Nephron progenitor cell (in vitro differentiated cells): Measurements from ENCODE around the gene ANKRD33.
A peak's percentile ranks its signal among the peaks of the same experiment; 100 is the strongest.

Experiments used
- DNase-seq: peaks from one replicate; pipeline ENCODE4 v3.0.0; 2021
- H3K27ac Mint-ChIP-seq: 2 replicates; pipeline ENCODE4 v1.8.0; 2021; ENCODE audit warnings: mild to moderate bottlenecking, moderate library complexity, mixed read lengths
- H3K27me3 Mint-ChIP-seq: 2 replicates; pipeline ENCODE4 v1.8.0; 2021; ENCODE audit warnings: mild to moderate bottlenecking, low read depth, mixed read lengths; ENCODE audit not compliant: poor library complexity
- H3K36me3 Mint-ChIP-seq: 2 replicates; pipeline ENCODE4 v1.8.0; 2021; ENCODE audit warnings: low read depth, mixed read lengths
- H3K4me1 Mint-ChIP-seq: 2 replicates; pipeline ENCODE4 v1.8.0; 2021; ENCODE audit warnings: mixed read lengths
- H3K4me3 Mint-ChIP-seq: 2 replicates; pipeline ENCODE4 v1.8.0; 2021; ENCODE audit warnings: mild to moderate bottlenecking, moderate library complexity, mixed read lengths
- H3K9me3 Mint-ChIP-seq: 2 replicates; pipeline ENCODE4 v1.8.0; 2021; ENCODE audit warnings: mild to moderate bottlenecking, moderate library complexity, mixed read lengths
- CTCF ChIP-seq: fragments of 200-600 bp; sonication (generic); IDR thresholded peaks from 2 replicates; pipeline ENCODE4 v1.5.0; 2021; ENCODE audit warnings: antibody characterized with exemption

ANKRD33 gene

GRCh38 chr12:51924551-51925319 lies 36.8 kb downstream of the ANKRD33 start:
- Mint-ChIP-seq H3K27ac (no peak overlapping the region), H3K4me3 (no peak overlapping the region), H3K9me3 (no peaks in the 10 kb centered on the region), H3K27me3 (peaks cover 19% of the 10 kb centered on the region), H3K36me3 (no peaks in the 10 kb centered on the region), H3K4me1 (peaks cover 50% of the 10 kb centered on the region)
- TF ChIP-seq CTCF: no peak
- DNase-seq: no peak

DNA sequence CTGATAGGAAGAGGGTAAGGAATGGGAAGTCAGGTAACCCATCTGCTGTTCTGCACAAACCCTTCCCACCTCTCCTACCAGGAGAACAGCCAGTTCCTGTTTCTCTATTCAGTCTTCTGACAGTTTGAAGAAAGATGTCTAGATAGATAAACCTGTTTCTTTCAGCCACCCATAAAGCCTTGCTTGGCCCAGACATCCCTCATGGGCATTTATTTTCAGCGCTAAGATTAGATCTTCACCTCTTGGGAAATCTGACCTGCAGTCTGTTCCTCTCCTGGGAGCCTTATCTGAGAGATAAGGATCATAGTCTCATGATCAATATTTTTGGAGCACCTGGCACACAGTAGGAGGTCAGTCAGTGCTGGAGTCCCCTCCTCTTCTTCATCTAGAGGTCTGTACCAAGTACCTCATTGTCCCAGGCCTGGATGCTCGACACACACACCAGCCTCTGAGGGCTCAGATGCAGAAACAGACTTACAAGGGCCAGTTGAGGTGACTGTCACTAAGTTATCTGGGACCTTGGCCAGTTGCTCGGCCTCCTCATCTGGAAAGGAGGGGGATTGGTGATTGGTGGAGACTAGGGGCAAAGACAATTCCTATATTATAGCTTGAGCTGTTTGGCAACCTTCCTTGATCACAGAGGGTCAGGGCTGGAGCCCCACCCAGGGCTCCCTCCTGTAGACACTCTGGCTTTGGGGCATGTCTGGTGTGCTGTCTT lies 37.6 kb downstream of the ANKRD33 start:
- no peak for DNase-seq
- Mint-ChIP-seq H3K4me1 (peaks cover 42% of the 10 kb centered on the region), H3K27me3 (peaks cover 19% of the 10 kb centered on the region), H3K27ac (no peak overlapping the region), H3K36me3 (no peaks in the 10 kb centered on the region), H3K9me3 (no peaks in the 10 kb centered on the region), H3K4me3 (no peak overlapping the region)
- TF ChIP-seq CTCF: no peak

DNA sequence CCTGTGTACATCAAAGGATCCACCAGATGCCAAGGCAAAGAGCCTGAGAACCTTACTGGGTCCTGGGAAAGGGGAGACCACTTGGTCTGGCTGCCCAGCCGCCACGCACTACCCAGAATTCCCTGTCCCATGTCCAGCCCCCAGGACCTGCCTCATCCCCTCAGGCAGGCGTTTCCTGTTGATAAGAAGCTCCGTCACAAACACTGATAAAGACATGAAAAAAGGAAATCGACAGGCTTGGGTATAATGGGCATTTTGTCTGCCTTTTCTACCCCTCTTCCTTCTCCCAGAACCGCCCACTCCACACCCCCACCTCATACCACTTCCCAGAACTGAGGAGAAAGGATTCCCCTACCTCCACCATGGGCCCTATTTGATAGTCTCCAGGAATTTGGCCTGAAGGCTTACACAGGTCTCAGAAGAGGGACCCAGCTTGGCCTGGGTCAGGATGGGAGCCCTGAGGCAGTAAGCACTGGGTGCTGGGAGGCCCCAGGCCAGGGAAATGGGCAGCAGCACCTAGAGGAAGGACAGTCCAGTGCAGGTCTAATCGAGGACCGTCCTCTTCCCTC lies 38.2 kb downstream of the ANKRD33 start:
- Mint-ChIP-seq H3K36me3 (no peaks in the 10 kb centered on the region), H3K4me1 (peaks cover 36% of the 10 kb centered on the region), H3K9me3 (no peaks in the 10 kb centered on the region), H3K4me3 (no peak overlapping the region), H3K27me3 (peaks cover 22% of the 10 kb centered on the region), H3K27ac (no peak overlapping the region)
- DNase-seq: no peak
- no peak for TF ChIP-seq CTCF

DNA sequence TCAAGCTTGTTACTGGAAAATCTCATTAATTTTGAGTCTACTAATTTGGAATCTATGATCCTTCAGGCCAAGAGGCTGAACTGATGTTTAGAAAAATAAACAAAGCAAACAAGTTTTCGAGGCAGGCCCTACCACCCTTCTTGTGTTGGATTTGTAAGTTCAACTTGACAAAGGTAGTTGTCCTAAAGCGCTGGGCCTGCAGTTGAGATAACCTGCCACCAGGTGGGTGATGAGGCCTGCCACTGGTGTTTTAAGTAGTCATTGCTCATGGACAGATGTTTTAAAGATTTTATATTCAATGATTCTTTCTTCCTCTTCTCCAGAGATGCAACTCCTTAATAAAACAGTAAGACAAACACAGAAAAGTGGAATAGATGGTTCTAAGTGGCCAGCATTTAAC lies 38.8 kb downstream of the ANKRD33 start:
- Mint-ChIP-seq H3K4me1 (peaks cover 30% of the 10 kb centered on the region), H3K36me3 (no peaks in the 10 kb centered on the region), H3K27me3 (peaks cover 22% of the 10 kb centered on the region), H3K9me3 (no peaks in the 10 kb centered on the region), H3K27ac (no peak overlapping the region), H3K4me3 (no peak overlapping the region)
- peak; percentile 49 for TF ChIP-seq CTCF
- DNase-seq: no peak

- no peak for TF ChIP-seq CTCF
- H3K27me3 Mint-ChIP-seq: peaks cover 25% of the 10 kb centered on the region
- no peaks in the 10 kb centered on the region for H3K36me3 Mint-ChIP-seq
- no peak for DNase-seq
- no peak overlapping the region for H3K4me3 Mint-ChIP-seq
- no peak overlapping the region for H3K27ac Mint-ChIP-seq
- peaks cover 7% of the 10 kb centered on the region for H3K4me1 Mint-ChIP-seq
- no peaks in the 10 kb centered on the region for H3K9me3 Mint-ChIP-seq
These were observed 44.5 kb downstream of the ANKRD33 start for GRCh38 chr12:51932218-51933076.
